Daoy (cell line): ENCODE data around the gene KRTAP10-1. TPM values are rescaled to one million over a fixed set of nuclear protein-coding genes. Genes with fewer than 3 reads are reported as not detected.
"Not testable (repeated sequence)": the region's sequence is repeated elsewhere in the genome, so short reads cannot be mapped to it uniquely, and the experiment has no call there.

Source experiments
- DNase-seq: peaks from one replicate; pipeline ENCODE4 v3.0.0-alpha.2; 2015; ENCODE audit warnings: low read depth
- total RNA-seq: library from RNA; depleted of rRNA; stranded (reverse); fragments of >200 nt; shearing (Covaris generic); gene quantifications from 2 replicates; pipeline ENCODE4 v1.2.3, GENCODE V29; 2014

Gene KRTAP10-1
- total RNA-seq, 1 experiment from 2014 or later = not detected

- DNase-seq = not testable (repeated sequence)
Observed at GRCh38 chr21:44503006-44503889, 36.7 kb downstream of the KRTAP10-1 start.

- DNase-seq = no peak
Observed at GRCh38 chr21:44502171-44502958, 37.6 kb downstream of the KRTAP10-1 start.

GRCh38 chr21:44500111-44500510, 39.9 kb downstream of the KRTAP10-1 start:
- DNase-seq = no peak

- DNase-seq = no peak
Observed at GRCh38 chr21:44499631-44500030, 40.4 kb downstream of the KRTAP10-1 start.

- no peak for DNase-seq
Observed at GRCh38 chr21:44499211-44499560, 40.8 kb downstream of the KRTAP10-1 start.

- no peak for DNase-seq
Observed at GRCh38 chr21:44498280-44499210, 41.5 kb downstream of the KRTAP10-1 start.

- DNase-seq = no peak
Observed at GRCh38 chr21:44497703-44498126, 42.3 kb downstream of the KRTAP10-1 start.

- DNase-seq = no peak
Observed at GRCh38 chr21:44496564-44497550, 43.1 kb downstream of the KRTAP10-1 start.

GRCh38 chr21:44495611-44496563, 44.1 kb downstream of the KRTAP10-1 start:
- no peak for DNase-seq

- DNase-seq = no peak
Observed at GRCh38 chr21:44494956-44495355, 45.0 kb downstream of the KRTAP10-1 start.

- no peak for DNase-seq
Observed at GRCh38 chr21:44494418-44494817, 45.6 kb downstream of the KRTAP10-1 start.

GRCh38 chr21:44492567-44493385, 47.2 kb downstream of the KRTAP10-1 start:
- DNase-seq = no peak

GRCh38 chr21:44490816-44491215, 49.2 kb downstream of the KRTAP10-1 start:
- DNase-seq = no peak

GRCh38 chr21:44490405-44490804, 49.6 kb downstream of the KRTAP10-1 start:
- DNase-seq = no peak

- no peak for DNase-seq
Observed at GRCh38 chr21:44489962-44490361, 50.0 kb downstream of the KRTAP10-1 start.
